HCT116 (cell line): ENCODE data around the gene SYNPR. TPM values are rescaled to one million over a fixed set of nuclear protein-coding genes. Genes with fewer than 3 reads are reported as not detected.

Experiments used
- ATAC-seq: fragments of 200-7000 bp; cut with Tn5 transposase; 2 replicates; pipeline ENCODE4 v1.9.1; 2020; ENCODE audit warnings: mild to moderate bottlenecking, moderate library complexity
- BruUV-seq: library from RNA; stranded (reverse); fragments of 400-500 nt; replicated peaks from 2 replicates; lab custom pipeline; 2021; lab: Mats Ljungman, UMichigan
- CTCF ChIA-PET: fragments of 300-600 bp; sonication (Branson Sonifier 250); formaldehyde crosslinking; loops from one replicate; lab custom pipeline; 2021; ENCODE audit warnings: antibody characterized with exemption; lab: Charles Lee
- POLR2A ChIA-PET: fragments of 300-600, 350-600 bp; sonication (Branson Sonifier 250); formaldehyde crosslinking; loops from one replicate; lab custom pipeline; 2021; ENCODE audit warnings: antibody characterized with exemption; lab: Charles Lee
- RAD21 ChIA-PET, 2 experiments: fragments of 300-600 bp; sonication (Branson Sonifier 250); formaldehyde crosslinking; loops; one replicate each; lab custom pipeline; 2023; ENCODE audit warnings: low total read pairs in 2 of 2; ENCODE audit not compliant: uncharacterized antibody in 2 of 2, unreplicated experiment in 2 of 2, low non-redundant PET in 1 of 2; lab: Charles Lee
- DNase-seq: peaks from one replicate; pipeline ENCODE4 v3.0.0-alpha.2; 2010; ENCODE audit warnings: low read depth, low spot score
- H2AFZ ChIP-seq: fragments of 200-600 bp; shearing (Covaris generic), sonication (generic); 2 replicates; pipeline ENCODE4 v1.6.1; 2017; ENCODE audit warnings: low read depth, mixed run types, mixed read lengths, antibody characterized with exemption, low read length; ENCODE audit not compliant: poor library complexity, severe bottlenecking
- H3K27ac ChIP-seq: 2 replicates; pipeline ENCODE4 v1.5.1; 2012; ENCODE audit warnings: low read depth, low read length
- H3K27me3 ChIP-seq: fragments of 200-600 bp; sonication (generic); 2 replicates; pipeline ENCODE4 v1.6.1; 2016; ENCODE audit warnings: mixed run types, low read length, mixed read lengths; ENCODE audit not compliant: insufficient read depth
- H3K36me3 ChIP-seq, 2 experiments: fragments of 200-500 bp in 1 of 2; fragments of 200-600 bp in 1 of 2; sonication (Bioruptor generic) in 1 of 2; sonication (generic) in 1 of 2; 2 replicates each; pipeline versions ENCODE4 v1.5.1 to v1.6.1; 2014 to 2016; ENCODE audit warnings: low read length in 2 of 2, inconsistent platforms in 1 of 2, mixed read lengths in 1 of 2, mixed run types in 1 of 2; ENCODE audit not compliant: insufficient read depth in 2 of 2, control insufficient read depth in 1 of 2
- H3K4me1 ChIP-seq, 2 experiments: fragments of 200-600 bp in 1 of 2; sonication (generic) in 1 of 2; 2 replicates each; pipeline versions ENCODE4 v1.5.1 to v1.6.1; 2012 to 2017; ENCODE audit warnings: low read length in 2 of 2, inconsistent platforms in 1 of 2, mild to moderate bottlenecking in 1 of 2, mixed read lengths in 1 of 2, mixed run types in 1 of 2, moderate library complexity in 1 of 2; ENCODE audit not compliant: insufficient read depth in 2 of 2, control insufficient read depth in 1 of 2
- H3K4me2 ChIP-seq: fragments of 200-600 bp; sonication (generic); 2 replicates; pipeline ENCODE4 v1.6.1; 2017; ENCODE audit warnings: mixed run types, low read length, mixed read lengths
- H3K4me3 ChIP-seq, 2 experiments: fragments of 200-600 bp in 1 of 2; sonication (generic) in 1 of 2; replicated peaks in 1 of 2; 2 replicates each; pipeline ENCODE4 v1.5.1; 2011 to 2016; ENCODE audit warnings: low read length in 2 of 2, control low read depth in 1 of 2, low read depth in 1 of 2, mild to moderate bottlenecking in 1 of 2, mixed read lengths in 1 of 2, mixed run types in 1 of 2
- H3K79me2 ChIP-seq: fragments of 200-600 bp; sonication (generic); 2 replicates; pipeline ENCODE4 v1.6.1; 2017; ENCODE audit warnings: mild to moderate bottlenecking, mixed run types, low read length, moderate library complexity, mixed read lengths; ENCODE audit not compliant: insufficient read depth
- H3K9ac ChIP-seq: fragments of 200-600 bp; sonication (generic); 2 replicates; pipeline ENCODE4 v1.6.1; 2016; ENCODE audit warnings: low read length, mixed read lengths
- H3K9me2 ChIP-seq: fragments of 200-600 bp; sonication (generic), shearing (Covaris generic); 2 replicates; pipeline ENCODE4 v1.6.1; 2017; ENCODE audit warnings: mixed run types, mild to moderate bottlenecking, moderate library complexity; ENCODE audit not compliant: insufficient read depth
- H3K9me3 ChIP-seq, 2 experiments: fragments of 200-500 bp in 1 of 2; fragments of 200-600 bp in 1 of 2; sonication (Bioruptor generic) in 1 of 2; sonication (generic) in 1 of 2; 2 replicates each; pipeline ENCODE4 v1.6.1; 2014 to 2017; ENCODE audit warnings: low read length in 2 of 2, mixed read lengths in 2 of 2, inconsistent platforms in 1 of 2, low read depth in 1 of 2, mild to moderate bottlenecking in 1 of 2, mixed run types in 1 of 2, moderate library complexity in 1 of 2; ENCODE audit not compliant: control insufficient read depth in 1 of 2, insufficient read depth in 1 of 2
- H4K20me1 ChIP-seq: fragments of 200-600 bp; sonication (generic), shearing (Covaris generic); 2 replicates; pipeline ENCODE4 v1.6.1; 2017; ENCODE audit warnings: mixed run types, mild to moderate bottlenecking, moderate library complexity; ENCODE audit not compliant: insufficient read depth
- CEBPB ChIP-seq: IDR thresholded peaks from 2 replicates; pipeline ENCODE4 v1.6.1; 2012; ENCODE audit warnings: low read depth
- CTCF ChIP-seq, 3 experiments: fragments of 200-600 bp in 1 of 3; sonication (generic) in 1 of 3; IDR thresholded peaks in 2 of 3; conservative IDR thresholded peaks in 1 of 3; 2 replicates each; pipeline ENCODE4 v1.5.1; 2012 to 2017; ENCODE audit warnings: low read depth in 2 of 3, low read length in 2 of 3, antibody characterized with exemption in 1 of 3, borderline replicate concordance in 1 of 3, control low read depth in 1 of 3, mild to moderate bottlenecking in 1 of 3, mixed read lengths in 1 of 3, mixed run types in 1 of 3, moderate library complexity in 1 of 3; ENCODE audit not compliant: insufficient read depth in 1 of 3
- ELF1 ChIP-seq: IDR thresholded peaks from 2 replicates; pipeline ENCODE4 v1.6.1; 2012; ENCODE audit warnings: low read depth, borderline replicate concordance
- EZH2 ChIP-seq: fragments of 200-600 bp; sonication (generic); IDR thresholded peaks from 2 replicates; pipeline ENCODE4 v1.6.1; 2017; ENCODE audit warnings: antibody characterized with exemption, mixed run types
- EZH2phosphoT487 ChIP-seq: fragments of 200-600 bp; IDR thresholded peaks from 2 replicates; pipeline ENCODE4 v1.6.1; 2018; ENCODE audit warnings: antibody characterized with exemption, borderline replicate concordance
- FOSL1 ChIP-seq: IDR thresholded peaks from 2 replicates; pipeline ENCODE4 v1.6.1; 2012; ENCODE audit warnings: low read depth
- JUND ChIP-seq: IDR thresholded peaks from 2 replicates; pipeline ENCODE4 v1.6.1; 2012
- REST ChIP-seq: IDR thresholded peaks from 2 replicates; pipeline ENCODE4 v1.6.1; 2012; ENCODE audit warnings: low read depth
- SIN3A ChIP-seq: IDR thresholded peaks from 2 replicates; pipeline ENCODE4 v1.6.1; 2012; ENCODE audit warnings: low read depth
- TCF7L2 ChIP-seq: IDR thresholded peaks from 2 replicates; pipeline ENCODE4 v1.7.0; 2011; ENCODE audit warnings: borderline replicate concordance, inconsistent platforms; ENCODE audit not compliant: insufficient read depth, insufficient read length; ENCODE audit errors: extremely low read depth
- ZNF274 ChIP-seq: fragments of 200-500 bp; sonication (Bioruptor generic); IDR thresholded peaks from 2 replicates; pipeline ENCODE4 v1.6.1; 2014; ENCODE audit warnings: mild to moderate bottlenecking, low read depth, low read length, inconsistent platforms
- intact Hi-C: fragments of 100-400 bp; cut with micrococcal nuclease; formaldehyde crosslinking; loops from 2 replicates; pipeline ENCODE4 v1.10.0; 2022
- total RNA-seq: library from RNA; stranded (reverse); gene quantifications from one replicate; pipeline ENCODE4 v1.2.1, GENCODE V29; 2021; ENCODE audit not compliant: unreplicated experiment

Gene SYNPR
- total RNA-seq, 1 experiment from 2014 or later: not detected

- no peak for TF ChIP-seq REST
- no peak for TF ChIP-seq FOSL1
- TF ChIP-seq JUND: no peak
- no peak for TF ChIP-seq ZNF274
- no peak for TF ChIP-seq CTCF (IDR thresholded peaks at IDR 0.05 in 2 of 3, conservative IDR thresholded peaks at IDR 0.05 in 1 of 3; ENCODE audit: borderline replicate concordance in 1 of 3, insufficient read depth in 1 of 3, low read depth in 2 of 3, low read length in 2 of 3)
- TF ChIP-seq EZH2: no peak
- TF ChIP-seq ELF1: no peak
Measured at GRCh38 chr3:63338351-63338750, 60.2 kb downstream of the SYNPR start (continued).

- Histone ChIP-seq H3K36me3 (no peaks in the 10 kb centered on the region), H3K27ac (no peak overlapping the region), H3K9me3 (no peaks in the 10 kb centered on the region), H3K4me2 (0 out of 2 replicates have a peak overlapping the region, but pooled peaks have one; percentile 13), H2AFZ (no peak overlapping the region), H3K9me2 (no peaks in the 10 kb centered on the region), H3K4me1 (0 out of 4 replicates have a peak, but pooled peaks cover 0 to 5% of the 10 kb centered on the region in 2 experiments), H3K79me2 (no peaks in the 10 kb centered on the region), H3K9ac (no peak overlapping the region), H3K4me3 (no peak overlapping the region), H3K27me3 (peaks cover 10% of the 10 kb centered on the region; the same call in 1 of the 2 replicates), H4K20me1 (no peaks in the 10 kb centered on the region)
- peak; percentile 18 for DNase-seq
- TF ChIP-seq SIN3A (no peak), CEBPB (peak; percentile 51; the same call in 1 of the 2 replicates), TCF7L2 (peak; percentile 39), EZH2phosphoT487 (no peak), ZNF274 (no peak)
- RAD21 ChIA-PET: no interaction called here
- CTCF ChIA-PET: interaction anchor here (1.0 kb wide), 1 partner anchor 10 kb away, joined by 3 read pairs; no protein-coding TSS in a partner anchor
- ATAC-seq: peak; percentile 42
- BruUV-seq: no TSS peak
- intact Hi-C loops: no loop called here
- POLR2A ChIA-PET: no interaction called here
Measured at GRCh38 chr3:63343674-63344073, 65.6 kb downstream of the SYNPR start.
